ENCODE measurements around the gene CDH19.

DNA sequence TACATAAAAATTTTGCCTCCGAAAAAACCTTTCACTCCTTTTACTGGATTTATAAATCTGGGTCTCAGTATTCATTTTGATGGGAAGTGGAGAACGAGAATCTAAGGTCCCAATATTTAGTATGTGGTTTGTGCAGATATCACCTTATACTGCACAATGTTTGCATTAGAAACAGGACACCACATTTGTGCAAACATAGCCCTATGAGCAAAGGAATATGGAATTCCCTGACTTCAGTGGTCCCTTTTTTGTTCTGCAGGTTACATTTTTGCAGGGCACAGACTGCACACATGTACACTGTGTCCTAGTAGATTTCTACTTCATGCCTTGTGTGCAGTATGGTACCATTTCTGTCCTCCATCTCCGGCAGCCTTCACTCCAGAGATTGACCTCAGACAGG is 130.0 kb downstream of the CDH19 start:
- no peak for TF ChIP-seq POLR2A (IDR thresholded peaks at IDR 0.05)
- TF ChIP-seq, protein P1, sequence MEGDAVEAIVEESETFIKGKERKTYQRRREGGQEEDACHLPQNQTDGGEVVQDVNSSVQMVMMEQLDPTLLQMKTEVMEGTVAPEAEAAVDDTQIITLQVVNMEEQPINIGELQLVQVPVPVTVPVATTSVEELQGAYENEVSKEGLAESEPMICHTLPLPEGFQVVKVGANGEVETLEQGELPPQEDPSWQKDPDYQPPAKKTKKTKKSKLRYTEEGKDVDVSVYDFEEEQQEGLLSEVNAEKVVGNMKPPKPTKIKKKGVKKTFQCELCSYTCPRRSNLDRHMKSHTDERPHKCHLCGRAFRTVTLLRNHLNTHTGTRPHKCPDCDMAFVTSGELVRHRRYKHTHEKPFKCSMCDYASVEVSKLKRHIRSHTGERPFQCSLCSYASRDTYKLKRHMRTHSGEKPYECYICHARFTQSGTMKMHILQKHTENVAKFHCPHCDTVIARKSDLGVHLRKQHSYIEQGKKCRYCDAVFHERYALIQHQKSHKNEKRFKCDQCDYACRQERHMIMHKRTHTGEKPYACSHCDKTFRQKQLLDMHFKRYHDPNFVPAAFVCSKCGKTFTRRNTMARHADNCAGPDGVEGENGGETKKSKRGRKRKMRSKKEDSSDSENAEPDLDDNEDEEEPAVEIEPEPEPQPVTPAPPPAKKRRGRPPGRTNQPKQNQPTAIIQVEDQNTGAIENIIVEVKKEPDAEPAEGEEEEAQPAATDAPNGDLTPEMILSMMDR (IDR thresholded peaks at IDR 0.05): no peak
